ENCODE results near the gene MEAF6. TPM values are rescaled to one million over a fixed set of nuclear protein-coding genes. Genes with fewer than 3 reads are reported as not detected.

The MEAF6 gene
- total RNA-seq, 1 donor from 2014 or later = 62.3 TPM

GRCh38 chr1:37472994-37473393 is 41.6 kb downstream of the MEAF6 start:
- H3K9me3 Mint-ChIP-seq (ENCODE audit: unreplicated experiment) = no peaks in the 10 kb centered on the region
- no peak for TF ChIP-seq CTCF (IDR thresholded peaks at IDR 0.05)
- peak overlapping the region; percentile 99 for H3K27ac Mint-ChIP-seq (ENCODE audit: unreplicated experiment)
- H3K27me3 Mint-ChIP-seq (ENCODE audit: unreplicated experiment) = no peaks in the 10 kb centered on the region
- peak overlapping the region; percentile 73 for H3K4me3 Mint-ChIP-seq (ENCODE audit: unreplicated experiment)
- no peak for DNase-seq (ENCODE audit: extremely low spot score, unreplicated experiment)
- H3K36me3 Mint-ChIP-seq (ENCODE audit: unreplicated experiment) = no peaks in the 10 kb centered on the region
- H3K4me1 Mint-ChIP-seq (ENCODE audit: unreplicated experiment) = peaks cover 77% of the 10 kb centered on the region

- no peak for TF ChIP-seq CTCF (IDR thresholded peaks at IDR 0.05)
- H3K36me3 Mint-ChIP-seq (ENCODE audit: unreplicated experiment) = no peaks in the 10 kb centered on the region
- peaks cover 70% of the 10 kb centered on the region for H3K4me1 Mint-ChIP-seq (ENCODE audit: unreplicated experiment)
- H3K9me3 Mint-ChIP-seq (ENCODE audit: unreplicated experiment) = no peaks in the 10 kb centered on the region
- H3K27ac Mint-ChIP-seq (ENCODE audit: unreplicated experiment) = peak overlapping the region; percentile 99
- DNase-seq (ENCODE audit: extremely low spot score, unreplicated experiment) = no peak
- no peaks in the 10 kb centered on the region for H3K27me3 Mint-ChIP-seq (ENCODE audit: unreplicated experiment)
- peak overlapping the region; percentile 73 for H3K4me3 Mint-ChIP-seq (ENCODE audit: unreplicated experiment)
Observed at GRCh38 chr1:37472281-37472680, 42.3 kb downstream of the MEAF6 start.

- Mint-ChIP-seq H3K27me3 (ENCODE audit: unreplicated experiment) (no peaks in the 10 kb centered on the region), H3K4me3 (ENCODE audit: unreplicated experiment) (peak overlapping the region; percentile 73), H3K4me1 (ENCODE audit: unreplicated experiment) (peaks cover 63% of the 10 kb centered on the region), H3K36me3 (ENCODE audit: unreplicated experiment) (no peaks in the 10 kb centered on the region), H3K9me3 (ENCODE audit: unreplicated experiment) (no peaks in the 10 kb centered on the region), H3K27ac (ENCODE audit: unreplicated experiment) (peak overlapping the region; percentile 99)
- TF ChIP-seq CTCF (IDR thresholded peaks at IDR 0.05) = no peak
- DNase-seq (ENCODE audit: extremely low spot score, unreplicated experiment) = peak; percentile 92
Observed at GRCh38 chr1:37471345-37472231, 43.0 kb downstream of the MEAF6 start.

- TF ChIP-seq CTCF (IDR thresholded peaks at IDR 0.05) = no peak
- H3K27me3 Mint-ChIP-seq (ENCODE audit: unreplicated experiment) = no peaks in the 10 kb centered on the region
- peaks cover 47% of the 10 kb centered on the region for H3K4me1 Mint-ChIP-seq (ENCODE audit: unreplicated experiment)
- no peaks in the 10 kb centered on the region for H3K36me3 Mint-ChIP-seq (ENCODE audit: unreplicated experiment)
- peak overlapping the region; percentile 4 for H3K27ac Mint-ChIP-seq (ENCODE audit: unreplicated experiment)
- no peak overlapping the region for H3K4me3 Mint-ChIP-seq (ENCODE audit: unreplicated experiment)
- no peaks in the 10 kb centered on the region for H3K9me3 Mint-ChIP-seq (ENCODE audit: unreplicated experiment)
- DNase-seq (ENCODE audit: extremely low spot score, unreplicated experiment) = no peak
Observed at GRCh38 chr1:37469386-37469785, 45.2 kb downstream of the MEAF6 start.

- no peak for TF ChIP-seq CTCF (IDR thresholded peaks at IDR 0.05)
- H3K36me3 Mint-ChIP-seq (ENCODE audit: unreplicated experiment) = no peaks in the 10 kb centered on the region
- no peaks in the 10 kb centered on the region for H3K9me3 Mint-ChIP-seq (ENCODE audit: unreplicated experiment)
- no peaks in the 10 kb centered on the region for H3K27me3 Mint-ChIP-seq (ENCODE audit: unreplicated experiment)
- H3K27ac Mint-ChIP-seq (ENCODE audit: unreplicated experiment) = no peak overlapping the region
- H3K4me3 Mint-ChIP-seq (ENCODE audit: unreplicated experiment) = no peak overlapping the region
- DNase-seq (ENCODE audit: extremely low spot score, unreplicated experiment) = no peak
- peaks cover 38% of the 10 kb centered on the region for H3K4me1 Mint-ChIP-seq (ENCODE audit: unreplicated experiment)
Observed at GRCh38 chr1:37468037-37468436, 46.5 kb downstream of the MEAF6 start.
